CD14-positive monocyte (primary cell): ENCODE data around the gene CES2. TPM values are rescaled to one million over a fixed set of nuclear protein-coding genes. Genes with fewer than 3 reads are reported as not detected.

Experiments used
- DNase-seq, 3 donors: peaks; one replicate each; pipeline ENCODE4 v3.0.0-alpha.2; 2011 to 2022
- H2AFZ ChIP-seq: 2 replicates; pipeline ENCODE4 v1.6.0; 2012; ENCODE audit warnings: mild to moderate bottlenecking, low read depth, low read length, inconsistent platforms; ENCODE audit not compliant: insufficient read depth, poor library complexity, severe bottlenecking
- H3K27ac ChIP-seq, 2 donors: 1 replicate in 1 of 2; 2 replicates in 1 of 2; pipeline ENCODE4 v1.5.1; 2012 to 2013; ENCODE audit warnings: low read length in 2 of 2, control low read depth in 1 of 2, inconsistent platforms in 1 of 2, low read depth in 1 of 2, mild to moderate bottlenecking in 1 of 2
- H3K27me3 ChIP-seq, 2 donors: one replicate each; pipeline versions ENCODE4 v1.6.0 to v1.6.1; 2011 to 2013; ENCODE audit warnings: low read length in 2 of 2; ENCODE audit not compliant: control insufficient read depth in 2 of 2, insufficient read depth in 2 of 2
- H3K36me3 ChIP-seq, 2 donors: replicated peaks in 1 of 2; 1 replicate in 1 of 2; 2 replicates in 1 of 2; pipeline versions ENCODE4 v1.5.1 to v1.6.1; 2012 to 2013; ENCODE audit warnings: low read length in 2 of 2, control low read depth in 1 of 2, inconsistent platforms in 1 of 2, mild to moderate bottlenecking in 1 of 2; ENCODE audit not compliant: insufficient read depth in 2 of 2, control insufficient read depth in 1 of 2
- H3K4me1 ChIP-seq, 2 donors: 1 replicate in 1 of 2; 2 replicates in 1 of 2; pipeline versions ENCODE4 v1.5.1 to v1.6.1; 2012 to 2013; ENCODE audit warnings: low read length in 2 of 2, control low read depth in 1 of 2, inconsistent platforms in 1 of 2, mild to moderate bottlenecking in 1 of 2, moderate library complexity in 1 of 2; ENCODE audit not compliant: insufficient read depth in 2 of 2, control insufficient read depth in 1 of 2
- H3K4me2 ChIP-seq: replicated peaks from 2 replicates; pipeline ENCODE3; 2012; ENCODE audit warnings: low read length, moderate library complexity, mild to moderate bottlenecking; ENCODE audit not compliant: poor library complexity, severe bottlenecking; ENCODE audit errors: extremely low read depth
- H3K4me3 ChIP-seq, 3 experiments: fragments of 200-600 bp in 1 of 3; sonication (generic) in 1 of 3; replicated peaks in 1 of 3; 1 replicate in 2 of 3; 2 replicates in 1 of 3; pipeline ENCODE4 v1.5.1; 2011 to 2013; ENCODE audit warnings: low read length in 3 of 3, mild to moderate bottlenecking in 3 of 3, control low read depth in 2 of 3, low read depth in 2 of 3, inconsistent platforms in 1 of 3, moderate library complexity in 1 of 3
- H3K79me2 ChIP-seq: 2 replicates; pipeline ENCODE4 v1.6.0; 2012; ENCODE audit warnings: mild to moderate bottlenecking, control low read depth, inconsistent platforms, low read length, moderate library complexity; ENCODE audit not compliant: insufficient read depth
- H3K9ac ChIP-seq: 2 replicates; pipeline ENCODE4 v1.6.0; 2017; ENCODE audit warnings: low read length, mild to moderate bottlenecking; ENCODE audit not compliant: insufficient read depth, poor library complexity, severe bottlenecking
- H3K9me3 ChIP-seq, 2 donors: replicated peaks in 1 of 2; 1 replicate in 1 of 2; 2 replicates in 1 of 2; pipeline versions ENCODE4 v1.5.1 to v1.6.1; 2012 to 2013; ENCODE audit warnings: low read length in 2 of 2, control low read depth in 1 of 2; ENCODE audit not compliant: control insufficient read depth in 1 of 2, insufficient read depth in 1 of 2
- H4K20me1 ChIP-seq: 2 replicates; pipeline ENCODE4 v1.6.0; 2012; ENCODE audit warnings: mild to moderate bottlenecking, low read length, control low read depth, moderate library complexity; ENCODE audit not compliant: insufficient read depth
- H3K27ac Mint-ChIP-seq, 7 donors: one replicate each; pipeline ENCODE4 v1.8.0; 2020; ENCODE audit warnings: mild to moderate bottlenecking in 7 of 7, mixed read lengths in 7 of 7, moderate library complexity in 6 of 7, inconsistent platforms in 2 of 7
- H3K27me3 Mint-ChIP-seq, 3 donors: one replicate each; pipeline ENCODE4 v1.8.0; 2021 to 2022; ENCODE audit warnings: low read depth in 3 of 3, mild to moderate bottlenecking in 3 of 3, mixed read lengths in 3 of 3, moderate library complexity in 3 of 3, inconsistent platforms in 1 of 3
- H3K36me3 Mint-ChIP-seq, 2 donors: one replicate each; pipeline ENCODE4 v1.8.0; 2020; ENCODE audit warnings: mixed read lengths in 2 of 2, inconsistent platforms in 1 of 2, mild to moderate bottlenecking in 1 of 2
- H3K4me1 Mint-ChIP-seq: one replicate; pipeline ENCODE4 v1.8.0; 2020; ENCODE audit warnings: mild to moderate bottlenecking, mixed read lengths
- H3K4me3 Mint-ChIP-seq, 2 donors: one replicate each; pipeline ENCODE4 v1.8.0; 2020; ENCODE audit warnings: mild to moderate bottlenecking in 2 of 2, mixed read lengths in 2 of 2, moderate library complexity in 1 of 2
- H3K9me3 Mint-ChIP-seq, 7 donors: one replicate each; pipeline ENCODE4 v1.8.0; 2020 to 2022; ENCODE audit warnings: mixed read lengths in 7 of 7, mild to moderate bottlenecking in 6 of 7, moderate library complexity in 6 of 7, inconsistent platforms in 2 of 7
- CTCF ChIP-seq: fragments of 200-600 bp; IDR thresholded peaks from one replicate; pipeline ENCODE4 v1.8.0; 2022; ENCODE audit warnings: antibody characterized with exemption, mild to moderate bottlenecking
- WGBS: methylation state at CpG from one replicate; pipeline ENCODE4 v1.1.5; 2013; ENCODE audit warnings: missing lambda C conversion rate; ENCODE audit not compliant: insufficient coverage; 5-methylcytosine and 5-hydroxymethylcytosine counted together
- intact Hi-C, 2 donors: fragments of 100-400 bp; cut with micrococcal nuclease; formaldehyde crosslinking; loops; one replicate each; pipeline versions ENCODE4 v1.15.0 to v1.15.1; 2023
- polyA plus RNA-seq, 3 donors: library from polyadenylated mRNA; depleted of rRNA in 1 of 3; unstranded in 2 of 3; stranded (reverse) in 1 of 3; fragments of 300-500 nt in 2 of 3; fragments of >200 nt in 1 of 3; fragmentation: Illumina TruSeq in 2 of 3; gene quantifications; 1 replicate in 2 of 3; 2 replicates in 1 of 3; pipeline ENCODE4 v1.2.3, GENCODE V29; 2012 to 2021

Gene CES2
- polyA plus RNA-seq, 3 donors = 14.0 to 29.0 (median 23.2) TPM

- Mint-ChIP-seq H3K27me3 (peaks cover 3 to 6% (median 5%) of the 10 kb centered on the region in 3 donors), H3K4me3 (no peak overlapping the region), H3K36me3 (peaks cover 16% of the 10 kb centered on the region in 2 donors), H3K4me1 (no peaks in the 10 kb centered on the region), H3K9me3 (peaks cover 0 to 3% (median 0%) of the 10 kb centered on the region in 7 donors), H3K27ac (no peak overlapping the region)
- Histone ChIP-seq H4K20me1 (no peaks in the 10 kb centered on the region), H3K4me3 (no peak overlapping the region), H3K9ac (no peak overlapping the region), H3K36me3 (peaks cover 3 to 10% of the 10 kb centered on the region in 2 donors), H3K4me1 (no peaks in the 10 kb centered on the region), H3K27ac (no peak overlapping the region), H3K4me2 (no peak overlapping the region), H3K27me3 (no peaks in the 10 kb centered on the region), H3K9me3 (no peaks in the 10 kb centered on the region), H2AFZ (no peak overlapping the region), H3K79me2 (no peaks in the 10 kb centered on the region)
- TF ChIP-seq CTCF = no peak
- WGBS = 43% methylated on average over 1 of the region's 4 CpGs
- intact Hi-C loops = no loop called here
- no peak for DNase-seq
Observed at GRCh38 chr16:66889622-66890021, 45.7 kb upstream of the CES2 start.

DNA sequence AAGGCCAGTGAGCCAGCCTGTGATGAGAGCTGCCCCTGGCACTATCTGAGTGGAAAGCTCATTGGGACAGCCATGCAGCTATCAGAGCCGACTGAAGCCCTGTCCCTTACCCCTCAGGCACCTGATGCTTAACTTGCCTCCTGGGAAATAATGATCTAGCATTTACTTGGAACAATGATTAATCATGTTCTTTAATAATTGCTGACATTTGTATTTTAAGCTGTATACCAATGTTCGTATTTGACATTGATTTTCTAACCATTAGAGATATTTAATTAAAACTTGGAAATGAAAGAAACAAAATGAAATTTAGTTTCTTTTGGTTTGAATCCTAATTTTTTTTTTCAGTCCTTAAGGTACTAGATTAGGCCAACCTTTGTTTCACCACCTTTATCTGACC is 44.5 kb upstream of the CES2 start:
- TF ChIP-seq CTCF = no peak
- Histone ChIP-seq H3K4me1 (no peaks in the 10 kb centered on the region), H3K36me3 (no peaks in the 10 kb centered on the region), H3K9me3 (no peaks in the 10 kb centered on the region), H4K20me1 (no peaks in the 10 kb centered on the region), H3K27me3 (no peaks in the 10 kb centered on the region), H3K9ac (no peak overlapping the region), H2AFZ (no peak overlapping the region), H3K79me2 (no peaks in the 10 kb centered on the region), H3K4me3 (no peak overlapping the region), H3K4me2 (no peak overlapping the region), H3K27ac (no peak overlapping the region)
- Mint-ChIP-seq H3K27ac (peak overlapping the region in 1 of 7 donors; percentile 66), H3K4me3 (no peak overlapping the region), H3K36me3 (peaks cover 7% of the 10 kb centered on the region in 2 donors), H3K9me3 (peaks cover 0 to 3% (median 0%) of the 10 kb centered on the region in 7 donors), H3K27me3 (peaks cover 4 to 7% (median 5%) of the 10 kb centered on the region in 3 donors), H3K4me1 (no peaks in the 10 kb centered on the region)
- intact Hi-C loops = no loop called here
- no peak for DNase-seq
- no CpG with 5 or more reads among the region's 2 CpGs for WGBS
